WTC11 (cell line): ENCODE measurements around the gene MOB2. TPM values are rescaled to one million over a fixed set of nuclear protein-coding genes. Genes with fewer than 3 reads are reported as not detected.

Experiments
- ATAC-seq: fragments of 200-7000 bp; cut with Tn5 transposase; 2 replicates; pipeline ENCODE4 v1.10.0; 2021; ENCODE audit warnings: mild to moderate bottlenecking, moderate library complexity
- CTCF ChIA-PET: fragments of 300-600 bp; sonication (Branson Sonifier 250); formaldehyde crosslinking; loops from one replicate; lab custom pipeline; 2021; ENCODE audit warnings: antibody characterized with exemption; lab: Charles Lee
- POLR2A ChIA-PET: fragments of 350-600 bp; sonication (Branson Sonifier 250); formaldehyde crosslinking; loops from one replicate; lab custom pipeline; 2021; ENCODE audit warnings: antibody characterized with exemption; lab: Charles Lee
- DNase-seq: peaks from one replicate; pipeline ENCODE4 v3.0.0; 2021; ENCODE audit warnings: low spot score
- H3K27ac Mint-ChIP-seq: 2 replicates; pipeline ENCODE4 v1.8.0; 2021; ENCODE audit warnings: mixed read lengths
- H3K27me3 Mint-ChIP-seq: 2 replicates; pipeline ENCODE4 v1.8.0; 2021; ENCODE audit warnings: low read depth, mild to moderate bottlenecking, moderate library complexity, mixed read lengths
- H3K36me3 Mint-ChIP-seq: 2 replicates; pipeline ENCODE4 v1.8.0; 2021; ENCODE audit warnings: mixed read lengths
- H3K4me1 Mint-ChIP-seq: 2 replicates; pipeline ENCODE4 v1.8.0; 2022; ENCODE audit warnings: mixed read lengths
- H3K4me3 Mint-ChIP-seq: 2 replicates; pipeline ENCODE4 v1.8.0; 2021; ENCODE audit warnings: mild to moderate bottlenecking, moderate library complexity, mixed read lengths
- H3K9me3 Mint-ChIP-seq: 2 replicates; pipeline ENCODE4 v1.8.0; 2021; ENCODE audit warnings: mixed read lengths
- AFF4 ChIP-seq: sonication (generic); formaldehyde crosslinking; IDR thresholded peaks from 2 replicates; pipeline ENCODE4 v1.8.1; 2023; ENCODE audit warnings: mild to moderate bottlenecking, missing genetic modification reagents, borderline replicate concordance
- CDX4 ChIP-seq: fragments of 250-450 bp; sonication (Bioruptor Pico); IDR thresholded peaks from 2 replicates; pipeline ENCODE4 v1.9.0; 2021; ENCODE audit warnings: moderate library complexity, mild to moderate bottlenecking, inconsistent platforms, borderline replicate concordance
- E2F5 ChIP-seq: sonication (generic); formaldehyde crosslinking; IDR thresholded peaks from 2 replicates; pipeline ENCODE4 v1.8.1; 2022; ENCODE audit warnings: mild to moderate bottlenecking, moderate library complexity, missing genetic modification reagents
- ELF4 ChIP-seq: sonication (generic); formaldehyde crosslinking; IDR thresholded peaks from 2 replicates; pipeline ENCODE4 v1.8.1; 2022; ENCODE audit warnings: low read depth, mild to moderate bottlenecking, moderate library complexity, missing genetic modification reagents
- EMX1 ChIP-seq: fragments of 250-450 bp; sonication (Bioruptor Pico); IDR thresholded peaks from 2 replicates; pipeline ENCODE4 v1.8.0; 2021; ENCODE audit warnings: mild to moderate bottlenecking
- FOXP4 ChIP-seq: sonication (generic); formaldehyde crosslinking; IDR thresholded peaks from 2 replicates; pipeline ENCODE4 v1.8.0; 2022; ENCODE audit warnings: mild to moderate bottlenecking, missing genetic modification reagents
- GABPB1 ChIP-seq: sonication (generic); formaldehyde crosslinking; IDR thresholded peaks from 2 replicates; pipeline ENCODE4 v1.8.1; 2023; ENCODE audit warnings: mild to moderate bottlenecking, missing genetic modification reagents
- GRHL2 ChIP-seq: fragments of 250-450 bp; sonication (Bioruptor Pico); IDR thresholded peaks from 2 replicates; pipeline ENCODE4 v1.8.0; 2022; ENCODE audit warnings: mild to moderate bottlenecking, moderate library complexity; ENCODE audit not compliant: insufficient replicate concordance, severe bottlenecking
- IRF2 ChIP-seq: sonication (generic); formaldehyde crosslinking; IDR thresholded peaks from 2 replicates; pipeline ENCODE4 v1.8.0; 2022; ENCODE audit warnings: low read depth, missing genetic modification reagents, borderline replicate concordance
- MAX ChIP-seq: sonication (generic); formaldehyde crosslinking; IDR thresholded peaks from 2 replicates; pipeline ENCODE4 v1.8.0; 2022; ENCODE audit warnings: mild to moderate bottlenecking, missing genetic modification reagents
- MXD4 ChIP-seq: fragments of 250-450 bp; sonication (Bioruptor Pico); IDR thresholded peaks from 2 replicates; pipeline ENCODE4 v1.8.0; 2021; ENCODE audit warnings: mild to moderate bottlenecking, moderate library complexity, borderline replicate concordance
- NFE2L1 ChIP-seq: sonication (generic); formaldehyde crosslinking; IDR thresholded peaks from 2 replicates; pipeline ENCODE4 v1.8.1; 2023; ENCODE audit warnings: missing genetic modification reagents
- NR1H2 ChIP-seq: sonication (generic); formaldehyde crosslinking; IDR thresholded peaks from 2 replicates; pipeline ENCODE4 v1.9.0; 2021; ENCODE audit warnings: mild to moderate bottlenecking, moderate library complexity, missing genetic modification reagents
- NR3C1 ChIP-seq: sonication (generic); formaldehyde crosslinking; conservative IDR thresholded peaks from 2 replicates; pipeline ENCODE4 v1.8.1; 2023; ENCODE audit warnings: low read depth, mild to moderate bottlenecking, missing genetic modification reagents
- PREB ChIP-seq: sonication (generic); formaldehyde crosslinking; IDR thresholded peaks from 2 replicates; pipeline ENCODE4 v1.8.1; 2022; ENCODE audit warnings: mild to moderate bottlenecking, missing genetic modification reagents, moderate library complexity, borderline replicate concordance
- ZBTB43 ChIP-seq: sonication (generic); formaldehyde crosslinking; IDR thresholded peaks from 2 replicates; pipeline ENCODE4 v1.8.1; 2023; ENCODE audit warnings: mild to moderate bottlenecking, missing genetic modification reagents
- ZNF138 ChIP-seq: sonication (generic); formaldehyde crosslinking; conservative IDR thresholded peaks from 2 replicates; pipeline ENCODE4 v1.8.1; 2022; ENCODE audit warnings: mild to moderate bottlenecking, moderate library complexity, missing genetic modification reagents
- ZNF219 ChIP-seq: sonication (generic); formaldehyde crosslinking; IDR thresholded peaks from 2 replicates; pipeline ENCODE4 v1.8.0; 2023; ENCODE audit warnings: missing genetic modification reagents, mild to moderate bottlenecking, borderline replicate concordance
- ZNF416 ChIP-seq: fragments of 250-450 bp; sonication (Bioruptor Pico); IDR thresholded peaks from 2 replicates; pipeline ENCODE4 v1.9.0; 2021; ENCODE audit warnings: mild to moderate bottlenecking, inconsistent platforms
- ZNF512 ChIP-seq: sonication (generic); formaldehyde crosslinking; IDR thresholded peaks from 2 replicates; pipeline ENCODE4 v1.8.1; 2022; ENCODE audit warnings: missing genetic modification reagents, borderline replicate concordance
- total RNA-seq: library from RNA; stranded (reverse); gene quantifications from 3 replicates; pipeline ENCODE4 v1.2.3, GENCODE V29; 2021

MOB2 gene
- total RNA-seq, 1 experiment from 2014 or later: 21.7 TPM

GRCh38 chr11:1496091-1496760 lies 9.6 kb upstream of the MOB2 start (continued):
- TF ChIP-seq ZBTB43 (no peak), AFF4 (no peak)
- TF ChIP-seq, all 79 proteins: peak for 0

- ATAC-seq: no peak
- Mint-ChIP-seq H3K36me3 (peaks cover 16% of the 10 kb centered on the region), H3K27me3 (no peaks in the 10 kb centered on the region; the same call in 1 of the 2 replicates), H3K4me1 (peaks cover 16% of the 10 kb centered on the region), H3K9me3 (peaks cover 17% of the 10 kb centered on the region), H3K4me3 (no peak overlapping the region), H3K27ac (no peak overlapping the region)
- ChIA-PET CTCF (interaction anchor here (1.3 to 2.7 kb wide), 2 partner anchors 11 to 13 kb away, joined by 5 to 8 read pairs; no protein-coding TSS in a partner anchor), POLR2A (no interaction called here)
- TF ChIP-seq ZNF219 (CRISPR knock-in tag): no peak
- TF ChIP-seq ELF4 (CRISPR knock-in tag): no peak
- TF ChIP-seq MXD4 (CRISPR knock-in tag): no peak
- TF ChIP-seq CDX4 (CRISPR knock-in tag): no peak
- no peak for TF ChIP-seq IRF2 (CRISPR knock-in tag)
- no peak for TF ChIP-seq ZNF138 (CRISPR knock-in tag)
- no peak for TF ChIP-seq NFE2L1 (CRISPR knock-in tag)
- no peak for TF ChIP-seq NR1H2 (CRISPR knock-in tag)
- TF ChIP-seq PREB: no peak
- TF ChIP-seq ZNF416 (CRISPR knock-in tag): no peak
- TF ChIP-seq ZNF512: no peak
- DNase-seq: no peak
Observed at GRCh38 chr11:1494650-1495049, 8.1 kb upstream of the MOB2 start.

GRCh38 chr11:1493650-1494244 lies 7.2 kb upstream of the MOB2 start:
- Mint-ChIP-seq H3K4me3 (no peak overlapping the region), H3K9me3 (peaks cover 12% of the 10 kb centered on the region), H3K4me1 (peaks cover 16% of the 10 kb centered on the region), H3K27me3 (no peaks in the 10 kb centered on the region; the same call in 1 of the 2 replicates), H3K36me3 (peaks cover 10% of the 10 kb centered on the region), H3K27ac (no peak overlapping the region)
- ChIA-PET CTCF (interaction anchor here (1.2 to 2.7 kb wide), 3 partner anchors 12 to 53 kb away, joined by 3 to 8 read pairs (median 5); no protein-coding TSS in a partner anchor), POLR2A (no interaction called here)
- ATAC-seq (no peak), DNase-seq (no peak)
- no peak for TF ChIP-seq E2F5 (CRISPR knock-in tag)
- TF ChIP-seq EMX1 (CRISPR knock-in tag): no peak
- TF ChIP-seq NR3C1: no peak
- TF ChIP-seq FOXP4 (CRISPR knock-in tag): no peak
- TF ChIP-seq MAX: no peak
- no peak for TF ChIP-seq GABPB1
- TF ChIP-seq GRHL2 (CRISPR knock-in tag): no peak
